Heart left ventricle (tissue), 13 donors: ENCODE data around the gene PRSS22.

ENCODE experiments used
- POLR2A ChIP-seq, 2 donors: fragments of 450-650 bp; IDR thresholded peaks; one replicate each; pipeline ENCODE4 v1.6.1; 2017; ENCODE audit warnings: antibody characterized with exemption in 2 of 2, mild to moderate bottlenecking in 2 of 2, moderate library complexity in 2 of 2
- TF ChIP-seq, protein P1 (sequence below), 12 donors: fragments of 200-600 bp; sonication (generic) in 4 of 12; IDR thresholded peaks; one replicate each; pipeline versions ENCODE4 v1.5.0 to v1.8.0; 2018 to 2022; ENCODE audit warnings: antibody characterized with exemption in 12 of 12, mild to moderate bottlenecking in 5 of 12
- donor health status: ischemic (EF 13 %, LVEDD 7.1; RV severe dilation, severe dysfunction).
- donor health status: DM: no; HTN: yes; CAD: no.
- donor health status: DM: no; HTN: no; CAD: no.
- donor health status: ischemic (EF 25% LVEDD 6.9; RV normal size, moderate dysfunction).
- donor health status: ischemic (EF 25% LVEDD 5.7; RV mildly dilated, moderate dysfunction).
- donor health status: ischemic (EF 35%, LVEDD 5.7; RV mildly dilated, moderate dysfunction).
- donor health status: nonischemic (EF 11% LVEDD 7.7; RV severe dilation, severe dysfunction).
- donor health status: DM: yes; HTN: yes; CAD: no.
- donor health status: PGD.
- donor health status: ischemic (EF 29% LVEDD 5.4; RV normal size, mild dysfunction).
- donor health status: nonischemic (EF 23%, LVEDD 6.1; RV moderate dilation, normal function).

DNA sequence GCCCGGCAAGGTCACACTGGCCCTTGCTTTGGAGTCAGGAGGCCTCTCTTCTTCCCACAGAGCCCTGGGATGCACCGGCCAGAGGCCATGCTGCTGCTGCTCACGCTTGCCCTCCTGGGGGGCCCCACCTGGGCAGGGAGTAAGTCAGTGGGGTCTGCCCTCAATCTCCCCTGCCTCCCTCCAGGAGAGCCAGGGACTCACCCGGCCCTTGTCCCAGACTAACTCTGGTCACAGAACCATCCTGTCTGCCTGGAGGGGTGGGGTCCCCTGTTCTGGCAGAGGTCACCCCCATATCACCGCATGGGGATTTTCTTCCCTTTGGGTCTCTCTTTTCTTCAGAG lies 27.6 kb downstream of the PRSS22 start:
- no peak for TF ChIP-seq POLR2A (IDR thresholded peaks at IDR 0.05)
- TF ChIP-seq, protein P1, sequence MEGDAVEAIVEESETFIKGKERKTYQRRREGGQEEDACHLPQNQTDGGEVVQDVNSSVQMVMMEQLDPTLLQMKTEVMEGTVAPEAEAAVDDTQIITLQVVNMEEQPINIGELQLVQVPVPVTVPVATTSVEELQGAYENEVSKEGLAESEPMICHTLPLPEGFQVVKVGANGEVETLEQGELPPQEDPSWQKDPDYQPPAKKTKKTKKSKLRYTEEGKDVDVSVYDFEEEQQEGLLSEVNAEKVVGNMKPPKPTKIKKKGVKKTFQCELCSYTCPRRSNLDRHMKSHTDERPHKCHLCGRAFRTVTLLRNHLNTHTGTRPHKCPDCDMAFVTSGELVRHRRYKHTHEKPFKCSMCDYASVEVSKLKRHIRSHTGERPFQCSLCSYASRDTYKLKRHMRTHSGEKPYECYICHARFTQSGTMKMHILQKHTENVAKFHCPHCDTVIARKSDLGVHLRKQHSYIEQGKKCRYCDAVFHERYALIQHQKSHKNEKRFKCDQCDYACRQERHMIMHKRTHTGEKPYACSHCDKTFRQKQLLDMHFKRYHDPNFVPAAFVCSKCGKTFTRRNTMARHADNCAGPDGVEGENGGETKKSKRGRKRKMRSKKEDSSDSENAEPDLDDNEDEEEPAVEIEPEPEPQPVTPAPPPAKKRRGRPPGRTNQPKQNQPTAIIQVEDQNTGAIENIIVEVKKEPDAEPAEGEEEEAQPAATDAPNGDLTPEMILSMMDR (IDR thresholded peaks at IDR 0.05), result no peak
